ENCODE measurements around the gene KCNRG.

Gene KCNRG

GRCh38 chr13:50012396-50013169 lies 2.7 kb upstream of the KCNRG start:
- no peak for DNase-seq (ENCODE audit: low spot score)
- TF ChIP-seq CTCF (IDR thresholded peaks at IDR 0.05; ENCODE audit: extremely low read depth, missing control alignments), result no peak

GRCh38 chr13:50014386-50014785 lies 858 bp upstream of the KCNRG start:
- no peak for DNase-seq (ENCODE audit: low spot score)
- TF ChIP-seq CTCF (IDR thresholded peaks at IDR 0.05; ENCODE audit: extremely low read depth, missing control alignments), result no peak

- no peak for DNase-seq (ENCODE audit: low spot score)
- no peak for TF ChIP-seq CTCF (IDR thresholded peaks at IDR 0.05; ENCODE audit: extremely low read depth, missing control alignments)
Measured at GRCh38 chr13:50015750-50016149, 506 bp downstream of the KCNRG start.

- no peak for DNase-seq (ENCODE audit: low spot score)
- TF ChIP-seq CTCF (IDR thresholded peaks at IDR 0.05; ENCODE audit: extremely low read depth, missing control alignments), result no peak
Measured at GRCh38 chr13:50016444-50016843, 1.2 kb downstream of the KCNRG start.

- no peak for DNase-seq (ENCODE audit: low spot score)
- TF ChIP-seq CTCF (IDR thresholded peaks at IDR 0.05; ENCODE audit: extremely low read depth, missing control alignments), result no peak
Measured at GRCh38 chr13:50017819-50018218, 2.6 kb downstream of the KCNRG start.

GRCh38 chr13:50025436-50025835 lies 10.2 kb downstream of the KCNRG start:
- no peak for TF ChIP-seq CTCF (IDR thresholded peaks at IDR 0.05; ENCODE audit: extremely low read depth, missing control alignments)
- no peak for DNase-seq (ENCODE audit: low spot score)

GRCh38 chr13:50026788-50027473 lies 11.7 kb downstream of the KCNRG start:
- no peak for TF ChIP-seq CTCF (IDR thresholded peaks at IDR 0.05; ENCODE audit: extremely low read depth, missing control alignments)
- peak; percentile 47 for DNase-seq (ENCODE audit: low spot score)
